ENCODE data around the gene MAU2. TPM values are rescaled to one million over a fixed set of nuclear protein-coding genes. Genes with fewer than 3 reads are reported as not detected.
"Not testable (repeated sequence)": the region's sequence is repeated elsewhere in the genome, so short reads cannot be mapped to it uniquely, and the experiment has no call there.

The MAU2 gene
- total RNA-seq, 2 experiments from 2014 or later = 38.6 to 42.5 TPM

DNA sequence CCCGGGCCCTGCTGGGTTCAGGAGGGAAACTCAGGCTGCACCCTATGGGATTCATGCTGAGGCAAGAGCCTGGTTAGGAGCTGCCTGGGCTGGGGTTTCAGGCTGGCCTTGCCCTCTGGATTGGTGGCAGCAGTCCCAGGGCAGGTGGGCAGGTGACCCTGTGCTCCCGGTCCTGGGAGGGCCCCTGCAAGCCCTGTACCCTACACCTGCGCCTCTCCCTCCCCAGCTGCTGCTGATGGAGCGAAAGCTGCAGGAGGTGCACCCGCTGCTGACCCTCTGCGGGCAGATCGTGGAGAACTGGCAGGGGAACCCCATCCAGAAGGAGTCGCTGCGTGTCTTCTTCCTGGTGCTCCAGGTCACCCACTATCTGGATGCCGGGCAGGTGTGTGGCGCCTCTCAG is 20.4 kb downstream of the MAU2 start:
- Mint-ChIP-seq H3K36me3 (ENCODE audit: low read depth) (peaks cover 13% of the 10 kb centered on the region), H3K9me3 (no peaks in the 10 kb centered on the region), H3K4me3 (no peak overlapping the region), H3K4me1 (ENCODE audit: low read depth) (no peaks in the 10 kb centered on the region), H3K27me3 (ENCODE audit: low read depth) (no peaks in the 10 kb centered on the region), H3K27ac (no peak overlapping the region)
- intact Hi-C loops (cut with micrococcal nuclease) = no loop called here
- DNase-seq = no peak
- CTCF ChIA-PET = interaction anchor here (1.0 kb wide), 1 partner anchor 43 kb away, joined by 3 read pairs; no protein-coding TSS in a partner anchor

- no peak overlapping the region for H3K4me3 Mint-ChIP-seq
- H3K36me3 Mint-ChIP-seq (ENCODE audit: low read depth) = peaks cover 20% of the 10 kb centered on the region
- DNase-seq = no peak
- CTCF ChIA-PET = interaction anchor here (0.5 to 0.6 kb wide), 2 partner anchors 27 to 524 kb away, joined by 3 read pairs; no protein-coding TSS in a partner anchor
- intact Hi-C loops (cut with micrococcal nuclease) = no loop called here
- no peaks in the 10 kb centered on the region for H3K9me3 Mint-ChIP-seq
- H3K27ac Mint-ChIP-seq = no peak overlapping the region
- H3K27me3 Mint-ChIP-seq (ENCODE audit: low read depth) = no peaks in the 10 kb centered on the region
- H3K4me1 Mint-ChIP-seq (ENCODE audit: low read depth) = no peaks in the 10 kb centered on the region
Measured at GRCh38 chr19:19342086-19343015, 21.7 kb downstream of the MAU2 start.

GRCh38 chr19:19343016-19343362 is 22.4 kb downstream of the MAU2 start:
- CTCF ChIA-PET = no interaction called here
- Mint-ChIP-seq H3K9me3 (no peaks in the 10 kb centered on the region), H3K27me3 (ENCODE audit: low read depth) (no peaks in the 10 kb centered on the region), H3K27ac (no peak overlapping the region), H3K4me3 (no peak overlapping the region), H3K4me1 (ENCODE audit: low read depth) (no peaks in the 10 kb centered on the region), H3K36me3 (ENCODE audit: low read depth) (peaks cover 20% of the 10 kb centered on the region)
- DNase-seq = no peak
- intact Hi-C loops (cut with micrococcal nuclease) = no loop called here

DNA sequence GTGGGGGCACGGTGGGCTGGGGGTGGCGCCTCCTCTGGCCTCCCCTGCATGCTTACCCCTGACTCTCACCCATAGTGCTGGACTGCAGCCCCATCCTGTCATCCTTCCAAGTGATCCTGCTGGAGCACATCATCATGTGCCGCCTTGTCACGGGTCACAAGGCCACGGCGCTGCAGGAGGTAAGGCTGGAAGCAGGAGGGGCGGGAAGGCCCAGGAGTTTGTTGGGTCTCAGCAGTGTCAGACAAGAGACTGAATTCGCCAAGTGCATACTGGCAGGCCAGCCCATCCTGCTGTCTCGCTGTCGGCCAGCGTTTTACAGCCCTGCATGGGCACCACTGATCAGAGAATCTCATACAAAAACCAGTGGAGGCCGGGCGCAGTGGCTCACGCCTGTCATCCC is 23.1 kb downstream of the MAU2 start:
- intact Hi-C loops (cut with micrococcal nuclease) = no loop called here
- peaks cover 20% of the 10 kb centered on the region for H3K36me3 Mint-ChIP-seq (ENCODE audit: low read depth)
- no peaks in the 10 kb centered on the region for H3K4me1 Mint-ChIP-seq (ENCODE audit: low read depth)
- CTCF ChIA-PET = no interaction called here
- H3K9me3 Mint-ChIP-seq = no peaks in the 10 kb centered on the region
- no peak for DNase-seq
- no peak overlapping the region for H3K27ac Mint-ChIP-seq
- no peak overlapping the region for H3K4me3 Mint-ChIP-seq
- no peaks in the 10 kb centered on the region for H3K27me3 Mint-ChIP-seq (ENCODE audit: low read depth)

DNA sequence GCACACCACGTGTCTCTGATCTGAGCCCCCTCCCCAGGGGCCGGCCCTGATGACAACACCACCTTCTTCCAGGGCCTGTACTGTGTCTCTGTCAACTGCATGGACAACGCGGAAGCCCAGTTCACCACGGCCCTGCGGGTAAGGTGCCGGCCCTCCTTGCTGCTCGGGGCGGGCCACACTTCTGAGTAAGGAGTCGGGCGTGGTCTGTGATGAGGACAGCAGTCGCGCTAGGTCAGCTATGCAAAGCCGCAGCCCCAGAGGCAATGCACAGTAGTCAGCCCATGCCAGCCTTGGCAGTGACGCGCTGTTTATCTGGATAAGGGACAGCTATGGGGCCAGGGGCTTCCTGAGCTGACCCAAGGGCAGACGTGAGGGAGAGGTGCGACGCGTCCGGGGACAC is 24.6 kb downstream of the MAU2 start:
- H3K27ac Mint-ChIP-seq = no peak overlapping the region
- DNase-seq = no peak
- intact Hi-C loops (cut with micrococcal nuclease) = no loop called here
- no peaks in the 10 kb centered on the region for H3K27me3 Mint-ChIP-seq (ENCODE audit: low read depth)
- CTCF ChIA-PET = no interaction called here
- H3K4me1 Mint-ChIP-seq (ENCODE audit: low read depth) = no peaks in the 10 kb centered on the region
- no peaks in the 10 kb centered on the region for H3K9me3 Mint-ChIP-seq
- peaks cover 25% of the 10 kb centered on the region for H3K36me3 Mint-ChIP-seq (ENCODE audit: low read depth)
- no peak overlapping the region for H3K4me3 Mint-ChIP-seq

GRCh38 chr19:19345970-19346369 is 25.3 kb downstream of the MAU2 start:
- H3K9me3 Mint-ChIP-seq = no peaks in the 10 kb centered on the region
- intact Hi-C loops (cut with micrococcal nuclease) = no loop called here
- no peaks in the 10 kb centered on the region for H3K27me3 Mint-ChIP-seq (ENCODE audit: low read depth)
- peaks cover 25% of the 10 kb centered on the region for H3K36me3 Mint-ChIP-seq (ENCODE audit: low read depth)
- H3K27ac Mint-ChIP-seq = no peak overlapping the region
- H3K4me1 Mint-ChIP-seq (ENCODE audit: low read depth) = no peaks in the 10 kb centered on the region
- CTCF ChIA-PET = no interaction called here
- no peak overlapping the region for H3K4me3 Mint-ChIP-seq
- no peak for DNase-seq

- no peak overlapping the region for H3K4me3 Mint-ChIP-seq
- H3K36me3 Mint-ChIP-seq (ENCODE audit: low read depth) = peaks cover 30% of the 10 kb centered on the region
- no peaks in the 10 kb centered on the region for H3K4me1 Mint-ChIP-seq (ENCODE audit: low read depth)
- no peak overlapping the region for H3K27ac Mint-ChIP-seq
- H3K27me3 Mint-ChIP-seq (ENCODE audit: low read depth) = no peaks in the 10 kb centered on the region
- intact Hi-C loops (cut with micrococcal nuclease) = no loop called here
- H3K9me3 Mint-ChIP-seq = no peaks in the 10 kb centered on the region
- no peak for DNase-seq
- CTCF ChIA-PET = interaction anchor here (0.8 kb wide), 1 partner anchor 15 kb away, joined by 3 read pairs; no protein-coding TSS in a partner anchor
Measured at GRCh38 chr19:19347401-19348110, 26.9 kb downstream of the MAU2 start.

GRCh38 chr19:19348266-19348665 is 27.6 kb downstream of the MAU2 start:
- Mint-ChIP-seq H3K36me3 (ENCODE audit: low read depth) (peaks cover 30% of the 10 kb centered on the region), H3K4me3 (no peak overlapping the region)

GRCh38 chr19:19349365-19349764 is 28.7 kb downstream of the MAU2 start:
- no peaks in the 10 kb centered on the region for H3K4me1 Mint-ChIP-seq (ENCODE audit: low read depth)
- intact Hi-C loops (cut with micrococcal nuclease) = no loop called here
- no peak overlapping the region for H3K27ac Mint-ChIP-seq
- peaks cover 27% of the 10 kb centered on the region for H3K36me3 Mint-ChIP-seq (ENCODE audit: low read depth)
- H3K9me3 Mint-ChIP-seq = no peaks in the 10 kb centered on the region
- no peak for DNase-seq
- CTCF ChIA-PET = interaction anchor here (0.7 kb wide), 1 partner anchor 20 kb away, joined by 3 read pairs; no protein-coding TSS in a partner anchor
- no peaks in the 10 kb centered on the region for H3K27me3 Mint-ChIP-seq (ENCODE audit: low read depth)
- no peak overlapping the region for H3K4me3 Mint-ChIP-seq

More at GRCh38 chr19:19348266-19348665, 27.6 kb downstream of the MAU2 start:
- H3K9me3 Mint-ChIP-seq = no peaks in the 10 kb centered on the region
- CTCF ChIA-PET = no interaction called here
- no peaks in the 10 kb centered on the region for H3K4me1 Mint-ChIP-seq (ENCODE audit: low read depth)
- no peaks in the 10 kb centered on the region for H3K27me3 Mint-ChIP-seq (ENCODE audit: low read depth)
- intact Hi-C loops (cut with micrococcal nuclease) = no loop called here
- no peak for DNase-seq
- no peak overlapping the region for H3K27ac Mint-ChIP-seq

- DNase-seq; intact Hi-C loops (cut with micrococcal nuclease); H3K27ac Mint-ChIP-seq; H3K4me3 Mint-ChIP-seq; H3K9me3 Mint-ChIP-seq; H3K27me3 Mint-ChIP-seq (ENCODE audit: low read depth); H3K4me1 Mint-ChIP-seq (ENCODE audit: low read depth): not testable (repeated sequence)
- CTCF ChIA-PET = interaction anchor here (2.5 kb wide), 1 partner anchor 11 kb away, joined by 7 read pairs; no protein-coding TSS in a partner anchor
- H3K36me3 Mint-ChIP-seq (ENCODE audit: low read depth) = peaks cover 21% of the 10 kb centered on the region
Measured at GRCh38 chr19:19350756-19351155, 30.1 kb downstream of the MAU2 start.

- H3K4me1 Mint-ChIP-seq (ENCODE audit: low read depth) = no peaks in the 10 kb centered on the region
- CTCF ChIA-PET = no interaction called here
- H3K27ac Mint-ChIP-seq = peak overlapping the region; percentile 18
- H3K4me3 Mint-ChIP-seq = no peak overlapping the region
- no peak for DNase-seq
- peaks cover 15% of the 10 kb centered on the region for H3K36me3 Mint-ChIP-seq (ENCODE audit: low read depth)
- H3K9me3 Mint-ChIP-seq = no peaks in the 10 kb centered on the region
- intact Hi-C loops (cut with micrococcal nuclease) = no loop called here
- no peaks in the 10 kb centered on the region for H3K27me3 Mint-ChIP-seq (ENCODE audit: low read depth)
Measured at GRCh38 chr19:19352823-19353222, 32.2 kb downstream of the MAU2 start.

- H3K27ac Mint-ChIP-seq = no peak overlapping the region
- H3K4me1 Mint-ChIP-seq (ENCODE audit: low read depth) = peaks cover 8% of the 10 kb centered on the region
- no peaks in the 10 kb centered on the region for H3K9me3 Mint-ChIP-seq
- no peaks in the 10 kb centered on the region for H3K27me3 Mint-ChIP-seq (ENCODE audit: low read depth)
- no peak overlapping the region for H3K4me3 Mint-ChIP-seq
- H3K36me3 Mint-ChIP-seq (ENCODE audit: low read depth) = peaks cover 14% of the 10 kb centered on the region
- DNase-seq = no peak
- CTCF ChIA-PET = interaction anchor here (0.6 kb wide), 1 partner anchor 210 kb away, joined by 5 read pairs; no protein-coding TSS in a partner anchor
- intact Hi-C loops (cut with micrococcal nuclease) = no loop called here
Measured at GRCh38 chr19:19354007-19354406, 33.4 kb downstream of the MAU2 start.

All from activated naive CD4-positive, alpha-beta T cell treated with anti-CD3 and anti-CD28 coated beads for 36 hours (primary cell).